Ishikawa (cell line): ENCODE measurements around the gene TCF19.

ENCODE experiments used
- CEBPB ChIP-seq: IDR thresholded peaks from 2 replicates; pipeline ENCODE4 v1.6.1; 2012
- CREB1 ChIP-seq: IDR thresholded peaks from 2 replicates; pipeline ENCODE4 v1.6.1; 2012; ENCODE audit warnings: low read depth
- EGR1 ChIP-seq: IDR thresholded peaks from 2 replicates; pipeline ENCODE4 v1.6.1; 2012
- EP300 ChIP-seq: IDR thresholded peaks from 2 replicates; pipeline ENCODE4 v1.6.1; 2012; ENCODE audit warnings: borderline replicate concordance
- FOXM1 ChIP-seq: IDR thresholded peaks from 2 replicates; pipeline ENCODE4 v1.6.1; 2012; ENCODE audit warnings: low read depth, borderline replicate concordance
- NFIC ChIP-seq: IDR thresholded peaks from 2 replicates; pipeline ENCODE4 v1.6.1; 2012
- RAD21 ChIP-seq: IDR thresholded peaks from 2 replicates; pipeline ENCODE4 v1.6.1; 2012; ENCODE audit warnings: low read depth
- REST ChIP-seq: IDR thresholded peaks from 2 replicates; pipeline ENCODE4 v1.6.1; 2012; ENCODE audit warnings: low read depth, mild to moderate bottlenecking
- TAF1 ChIP-seq: IDR thresholded peaks from 2 replicates; pipeline ENCODE4 v1.6.1; 2012; ENCODE audit warnings: low read depth, mild to moderate bottlenecking
- TCF12 ChIP-seq: IDR thresholded peaks from 2 replicates; pipeline ENCODE4 v1.6.1; 2012; ENCODE audit warnings: low read depth
- TEAD4 ChIP-seq: IDR thresholded peaks from 2 replicates; pipeline ENCODE4 v1.6.1; 2012
- USF1 ChIP-seq: IDR thresholded peaks from 2 replicates; pipeline ENCODE4 v1.6.1; 2012
- YY1 ChIP-seq: IDR thresholded peaks from 2 replicates; pipeline ENCODE4 v1.6.1; 2012; ENCODE audit warnings: low read depth
- ZBTB7A ChIP-seq: IDR thresholded peaks from 2 replicates; pipeline ENCODE4 v1.6.1; 2012; ENCODE audit warnings: low read depth
- TF ChIP-seq, protein P1 (sequence below): IDR thresholded peaks from 2 replicates; pipeline ENCODE4 v1.6.1; 2012

TCF19 gene

DNA sequence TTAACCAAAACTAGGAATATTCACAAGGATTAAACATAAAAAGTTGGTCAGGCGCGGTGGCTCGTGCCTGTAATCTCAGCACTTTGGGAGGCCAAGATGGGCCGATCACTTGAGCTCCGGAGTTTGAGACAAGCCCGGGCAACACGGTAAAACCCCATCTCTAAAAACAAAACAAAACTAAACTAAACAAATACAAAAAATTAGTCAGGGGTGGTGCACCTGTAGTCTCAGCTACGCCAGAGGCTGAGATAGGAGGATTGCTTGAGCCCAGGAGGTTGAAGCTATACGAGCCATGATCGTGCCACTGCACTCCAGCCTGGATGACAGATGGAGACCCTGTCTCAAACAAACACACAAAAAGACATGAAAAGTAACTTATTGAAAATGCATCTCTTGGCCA is 22.7 kb upstream of the TCF19 start:
- TF ChIP-seq CREB1 (no peak), ZBTB7A (no peak), EGR1 (no peak), TAF1 (no peak), NFIC (no peak), TCF12 (no peak), REST (no peak), YY1 (no peak), CEBPB (no peak), EP300 (no peak), RAD21 (no peak), FOXM1 (no peak), TEAD4 (no peak), USF1 (no peak)
- TF ChIP-seq, protein P1, sequence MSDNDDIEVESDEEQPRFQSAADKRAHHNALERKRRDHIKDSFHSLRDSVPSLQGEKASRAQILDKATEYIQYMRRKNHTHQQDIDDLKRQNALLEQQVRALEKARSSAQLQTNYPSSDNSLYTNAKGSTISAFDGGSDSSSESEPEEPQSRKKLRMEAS = no peak

DNA sequence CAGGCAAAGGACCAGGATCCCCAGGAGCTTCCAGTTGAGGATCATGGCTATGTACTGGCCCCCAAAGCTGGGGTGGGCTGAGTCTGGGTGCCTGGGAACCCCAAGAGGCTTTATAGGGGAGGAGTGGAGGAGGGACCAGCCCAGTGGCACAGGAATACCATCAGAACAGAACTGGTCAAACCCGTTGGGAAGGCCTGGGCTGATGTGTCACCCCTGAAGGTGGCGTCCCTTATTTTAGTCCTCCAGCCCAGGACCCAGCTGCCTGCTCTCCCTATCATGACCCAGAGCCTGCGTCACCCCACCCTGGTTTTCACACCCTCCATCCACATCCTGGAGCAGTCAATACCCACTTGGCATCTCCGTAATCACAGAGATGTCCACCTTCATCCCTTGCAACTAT is 19.4 kb upstream of the TCF19 start, which contains the start of gene PSORS1C2:
PSORS1C2 (minus strand) TSS at position 85 of the 400 bp plus-strand sequence; CDS start at position 45, 40 bp downstream.
- TF ChIP-seq ZBTB7A (no peak), CREB1 (no peak), CEBPB (no peak), YY1 (no peak), NFIC (no peak), EP300 (no peak), REST (no peak), TCF12 (no peak), TEAD4 (no peak), EGR1 (no peak), TAF1 (no peak)
- TF ChIP-seq, protein P1 = no peak

DNA sequence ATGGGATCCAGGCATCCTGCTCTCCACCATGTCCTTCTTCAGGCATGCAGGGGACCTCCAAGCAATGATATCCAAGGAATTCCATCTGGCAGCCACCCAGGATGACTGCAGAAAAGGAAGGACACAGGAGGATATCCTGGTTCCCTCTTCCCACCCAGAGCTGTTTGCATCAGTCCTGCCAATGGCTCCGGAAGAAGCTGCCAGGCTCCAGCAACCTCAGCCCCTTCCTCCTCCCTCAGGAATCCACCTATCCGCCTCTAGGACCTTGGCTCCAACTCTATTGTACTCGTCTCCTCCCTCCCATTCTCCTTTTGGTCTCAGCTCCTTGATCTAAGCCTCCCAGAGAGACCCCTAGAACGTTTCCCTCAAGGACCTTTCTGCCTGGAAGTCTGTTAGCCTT is 18.8 kb upstream of the TCF19 start:
- TF ChIP-seq, protein P1 = no peak
- TF ChIP-seq TEAD4 (no peak), FOXM1 (no peak), TCF12 (no peak), RAD21 (no peak)

DNA sequence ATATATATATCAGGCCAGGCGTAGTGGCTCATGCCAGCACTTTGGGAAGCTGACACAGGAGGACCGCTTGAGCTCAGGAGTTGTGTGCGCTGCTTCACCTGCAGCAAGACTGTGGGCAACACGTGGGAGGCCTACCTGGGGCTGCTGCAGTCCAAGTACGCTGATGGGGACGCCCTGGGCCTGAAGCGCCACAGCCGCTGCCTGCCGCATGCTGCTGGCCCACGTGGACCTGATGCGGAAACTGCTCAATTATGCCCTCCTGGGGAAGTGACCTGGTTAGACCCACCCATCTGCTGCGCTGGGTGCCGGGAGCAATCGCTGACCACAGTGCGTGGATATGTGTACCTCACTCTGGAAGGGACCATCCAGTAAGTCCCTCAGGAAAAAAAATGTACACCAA is 17.7 kb upstream of the TCF19 start:
- TF ChIP-seq EGR1 (no peak), NFIC (no peak), TAF1 (no peak), USF1 (no peak), CEBPB (no peak), YY1 (no peak), REST (no peak), TEAD4 (no peak), ZBTB7A (no peak), TCF12 (no peak), RAD21 (no peak), FOXM1 (no peak), EP300 (no peak), CREB1 (no peak)
- TF ChIP-seq, protein P1 = no peak
